Cortex of kidney (tissue), 1 donor: ENCODE data around the gene LYPD1.

Source experiments
- DNase-seq: peaks from one replicate; lab custom pipeline; 2025; lab: John Stamatoyannopoulos, UW

Gene LYPD1

GRCh38 chr2:132632000-132632649 is 37.9 kb downstream of the LYPD1 start:
- DNase-seq, result no peak

GRCh38 chr2:132627536-132627935 is 42.5 kb downstream of the LYPD1 start:
- DNase-seq, result no peak

GRCh38 chr2:132623096-132623839 is 46.7 kb downstream of the LYPD1 start:
- DNase-seq, result no peak

GRCh38 chr2:132621131-132621875 is 48.7 kb downstream of the LYPD1 start:
- DNase-seq, result no peak

GRCh38 chr2:132620115-132620514 is 49.9 kb downstream of the LYPD1 start:
- no peak for DNase-seq

DNA sequence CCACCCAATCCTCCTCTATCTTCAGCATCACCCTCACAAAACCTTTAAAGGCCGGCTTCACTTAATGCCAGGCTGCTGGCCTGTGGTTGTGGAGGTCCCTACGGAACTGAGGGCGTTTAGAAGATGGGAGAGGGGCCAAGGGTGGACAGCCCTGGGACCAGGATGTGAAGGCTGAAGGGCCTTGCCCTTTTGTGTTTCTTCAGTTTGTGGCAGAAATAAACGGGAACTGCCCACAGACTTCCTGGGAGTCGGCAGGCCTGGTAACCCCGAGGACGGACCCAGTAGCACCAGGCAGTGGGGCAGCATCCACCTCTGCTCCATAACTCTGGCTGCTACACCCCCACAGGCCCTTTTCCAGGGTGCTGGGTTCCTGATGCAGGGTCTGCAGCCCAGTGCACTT is 51.3 kb downstream of the LYPD1 start:
- no peak for DNase-seq

DNA sequence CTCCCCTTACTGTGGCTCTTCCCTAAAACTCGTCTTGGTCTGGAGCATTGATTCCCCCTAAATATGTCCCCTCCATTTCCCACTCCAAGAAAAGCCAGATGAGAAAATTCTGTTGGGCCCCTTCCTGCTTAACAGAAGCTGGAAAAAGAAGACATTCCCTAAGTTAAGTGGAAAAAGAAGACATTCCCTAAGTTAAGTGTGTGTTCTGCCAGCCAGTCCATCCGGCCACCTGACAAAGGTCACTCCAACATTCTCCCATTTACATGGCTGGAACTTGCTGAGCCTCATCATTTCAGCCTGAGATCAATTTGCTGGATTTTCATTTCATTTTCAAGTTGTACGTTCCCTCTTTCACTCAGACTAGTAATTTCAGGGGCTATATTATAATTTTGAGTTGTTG is 52.0 kb downstream of the LYPD1 start:
- no peak for DNase-seq

GRCh38 chr2:132615329-132616085 is 54.5 kb downstream of the LYPD1 start:
- no peak for DNase-seq

DNA sequence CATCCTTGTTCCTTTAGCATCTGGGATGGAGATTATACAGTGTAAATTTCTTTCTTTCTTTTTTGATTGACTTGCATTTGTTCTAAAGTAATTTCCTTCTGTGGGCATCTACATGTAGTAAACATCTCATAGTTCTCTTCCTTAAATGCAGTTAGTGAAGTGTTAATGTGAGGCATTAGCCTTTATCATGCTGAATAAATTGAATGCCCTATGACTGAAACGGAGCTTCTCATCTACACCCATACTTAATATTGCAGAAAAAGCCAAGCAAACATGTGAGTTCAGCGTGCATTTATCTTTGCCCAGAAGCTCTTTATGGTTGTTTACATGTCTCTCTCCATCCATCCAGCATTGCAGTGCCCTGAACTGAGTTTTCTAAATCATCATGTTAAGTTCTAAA is 58.3 kb downstream of the LYPD1 start:
- DNase-seq, result no peak

DNA sequence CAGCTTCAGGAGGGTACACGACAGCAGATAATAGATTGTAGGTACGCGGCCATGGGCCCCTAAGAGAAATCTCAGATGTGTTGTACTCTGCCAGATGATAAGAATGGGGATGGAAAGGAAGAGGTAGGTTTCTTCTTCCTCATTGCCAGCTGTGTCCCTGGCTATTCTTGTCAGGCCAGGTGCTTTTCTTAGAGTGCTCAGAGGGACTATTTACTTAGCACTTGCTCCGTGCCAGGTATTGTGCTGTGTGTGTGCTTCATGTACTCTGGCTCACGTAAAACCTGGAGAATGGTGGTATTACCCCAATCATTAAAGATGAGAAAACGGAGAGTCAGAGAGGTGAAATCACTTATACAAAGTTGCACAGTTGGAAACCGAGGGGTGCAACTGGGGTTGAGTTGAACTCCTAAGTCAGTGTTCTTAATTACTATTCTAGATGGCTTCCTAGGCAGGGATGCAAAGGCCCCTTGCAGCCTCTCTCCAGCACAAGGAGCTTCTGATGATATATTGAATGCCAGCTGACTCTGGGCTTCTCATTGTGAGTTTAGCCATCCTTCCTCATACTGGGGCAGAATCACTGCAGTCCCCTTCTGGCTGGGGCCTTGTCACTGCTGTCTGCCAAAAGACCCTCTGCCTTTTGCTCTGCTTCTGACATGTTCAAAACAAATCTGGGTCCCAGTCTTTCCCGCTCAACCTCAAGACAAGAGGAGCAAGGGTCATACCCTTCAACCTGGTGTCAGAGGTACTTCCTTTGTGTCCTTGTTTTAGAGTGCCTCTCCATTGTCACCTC is 60.7 kb downstream of the LYPD1 start:
- DNase-seq, result no peak

DNA sequence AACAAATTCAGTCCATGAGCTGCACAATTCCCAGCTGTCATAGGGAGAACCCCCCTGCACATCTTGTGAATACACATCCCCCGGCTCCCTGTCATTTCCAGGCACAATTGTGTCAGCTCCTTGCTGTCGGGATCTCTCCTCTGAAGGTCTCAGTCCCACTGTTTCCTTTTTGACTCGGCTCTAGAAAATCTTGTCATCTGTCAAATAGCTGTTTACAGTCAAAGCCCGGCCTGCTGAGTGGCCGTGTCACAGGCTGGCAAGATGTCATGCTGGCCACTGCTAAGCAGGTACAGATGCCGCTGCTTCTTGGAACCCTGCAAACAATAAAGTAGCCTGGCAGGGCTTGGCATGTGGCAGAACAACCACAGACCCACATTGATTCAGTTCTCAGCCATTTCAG is 61.7 kb downstream of the LYPD1 start:
- DNase-seq, result no peak

- no peak for DNase-seq
Measured at GRCh38 chr2:132607426-132608090, 62.4 kb downstream of the LYPD1 start.

DNA sequence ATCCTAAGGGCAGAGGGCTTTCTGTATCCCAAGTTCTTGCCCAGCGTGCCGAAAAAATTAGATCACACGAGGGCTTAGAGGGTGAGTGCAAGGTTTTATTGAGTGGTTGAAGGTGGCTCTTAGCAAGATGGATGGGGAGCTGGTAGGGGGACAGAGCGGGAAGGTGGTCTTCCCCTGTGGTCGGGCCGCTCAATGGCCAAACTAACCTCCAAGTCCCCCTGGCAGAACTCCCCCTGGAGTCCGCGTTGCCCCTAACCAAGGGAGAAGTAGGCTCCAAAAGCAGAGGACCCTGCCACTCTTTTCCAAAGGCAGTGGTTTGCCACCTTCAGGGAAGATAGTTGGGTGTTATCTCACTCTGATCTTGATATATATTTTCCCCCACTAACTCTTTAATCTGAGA is 63.4 kb downstream of the LYPD1 start:
- no peak for DNase-seq

DNA sequence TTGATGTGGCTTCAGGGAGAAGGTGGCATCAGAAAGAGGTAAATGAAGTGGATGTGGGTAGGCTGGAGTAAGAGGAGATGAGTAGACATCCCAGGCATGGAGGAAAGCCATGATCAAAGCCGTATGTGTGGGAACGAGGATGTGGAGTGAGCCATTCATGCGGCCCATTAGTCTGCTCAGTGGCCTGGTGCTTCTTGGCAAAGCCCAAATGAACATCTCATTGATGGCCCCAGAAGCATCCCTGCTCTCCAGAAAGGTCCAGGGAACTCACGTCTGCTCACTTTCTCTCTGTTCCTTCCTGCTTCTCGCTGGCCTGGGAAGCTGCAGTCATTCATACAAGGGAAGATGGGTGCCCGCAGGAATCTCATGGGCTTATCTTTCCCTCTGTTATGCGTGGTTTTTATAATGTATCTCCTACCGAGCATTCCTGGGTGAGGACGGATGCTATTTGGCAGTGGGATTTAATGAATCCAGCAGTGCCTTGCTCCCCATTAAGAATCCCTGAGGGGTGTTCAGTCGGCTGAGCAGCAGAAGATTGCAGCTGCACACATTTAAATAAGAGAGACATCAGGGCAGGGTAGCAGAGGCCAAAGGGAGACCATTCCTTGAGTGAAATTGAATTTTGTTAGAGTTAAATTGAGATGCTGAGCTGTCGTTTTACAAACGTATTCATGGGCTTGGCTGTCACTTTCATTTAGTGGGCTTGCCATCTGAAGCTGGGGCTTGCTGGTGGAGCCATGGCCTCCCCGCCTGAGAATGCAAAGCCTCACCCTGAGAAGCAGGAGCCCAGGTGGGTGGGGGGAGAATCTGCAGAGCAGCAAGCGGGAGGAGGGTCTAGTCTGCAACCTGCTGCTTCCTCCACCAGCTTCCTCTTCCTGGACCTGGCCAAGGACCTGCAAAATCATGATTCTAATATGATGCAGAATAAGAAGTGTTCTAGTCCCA is 64.5 kb downstream of the LYPD1 start:
- no peak for DNase-seq

DNA sequence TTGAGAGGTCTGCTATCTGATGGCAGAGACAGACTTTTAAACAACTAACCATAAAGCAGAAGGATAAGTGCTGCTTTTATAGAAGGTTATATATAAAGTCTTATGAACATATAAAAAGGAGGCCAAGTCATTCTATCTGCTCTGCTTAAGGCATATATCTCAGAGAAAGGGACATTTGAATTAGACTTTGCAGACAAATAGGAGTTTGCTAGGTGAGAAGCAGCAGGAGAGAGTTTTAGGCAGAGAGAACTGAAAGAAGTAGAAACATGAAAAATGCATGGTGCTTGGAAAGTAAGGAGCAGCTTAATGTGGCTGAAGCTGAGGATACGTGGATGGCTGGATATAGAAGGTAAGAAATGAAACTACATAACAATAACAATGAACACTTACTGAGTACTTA is 65.4 kb downstream of the LYPD1 start:
- no peak for DNase-seq

DNA sequence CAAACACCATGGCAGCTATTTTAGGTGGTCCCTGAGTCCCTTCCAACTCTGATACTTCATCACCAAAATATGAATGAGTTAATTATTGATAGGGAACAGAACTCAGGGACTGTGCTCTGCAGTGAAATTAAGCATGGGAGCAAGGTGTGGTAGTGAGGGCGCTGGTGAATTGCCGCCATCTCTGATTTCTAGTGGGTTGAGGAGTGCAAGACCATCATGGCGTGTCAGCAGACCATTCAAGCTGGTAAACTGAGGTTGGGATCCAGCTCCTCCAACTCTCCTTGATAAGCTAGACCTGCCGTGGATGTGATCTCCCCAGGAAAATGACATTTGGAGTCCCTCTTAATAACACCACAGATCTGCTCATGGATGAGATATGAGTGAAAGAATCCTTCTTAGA is 70.4 kb downstream of the LYPD1 start:
- no peak for DNase-seq

DNA sequence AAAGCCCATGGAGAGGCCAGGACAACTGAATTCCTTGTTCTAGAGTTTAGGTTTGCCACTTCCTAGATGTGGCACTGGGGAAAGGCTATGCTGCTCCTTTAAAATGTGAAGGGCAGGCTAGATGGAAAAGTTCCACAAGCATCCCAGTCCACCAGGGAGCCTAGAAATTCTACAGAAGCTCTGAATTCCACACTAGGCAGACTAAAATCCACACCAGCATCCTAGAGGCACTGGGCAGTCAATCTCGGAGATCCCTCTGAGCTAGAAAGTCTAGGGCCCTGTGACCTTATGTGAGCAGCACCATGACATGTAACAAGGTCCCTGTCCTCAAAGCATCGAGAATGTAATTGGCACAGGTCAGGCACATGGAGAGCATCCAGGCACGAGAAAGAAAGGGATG is 71.5 kb downstream of the LYPD1 start:
- DNase-seq, result no peak

DNA sequence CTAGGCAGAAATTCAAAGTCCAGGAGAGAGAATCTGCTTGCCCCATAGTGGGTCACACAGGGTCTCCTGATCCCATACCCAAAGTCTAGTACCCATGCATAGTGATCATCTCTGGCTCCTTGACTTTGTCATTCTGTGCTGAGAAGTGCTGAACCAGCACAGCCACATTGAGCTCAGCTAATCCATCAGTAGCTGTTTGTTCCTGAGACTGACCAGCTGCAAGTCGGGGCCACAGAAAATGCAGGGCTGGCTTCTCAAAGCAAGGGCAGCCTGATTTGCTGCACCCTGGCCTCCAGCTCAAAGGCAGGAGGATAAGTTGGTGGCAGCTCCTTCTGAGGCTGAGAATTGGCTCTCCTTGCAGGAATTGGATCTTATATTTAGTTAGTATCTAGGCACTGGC is 72.2 kb downstream of the LYPD1 start:
- DNase-seq, result no peak

DNA sequence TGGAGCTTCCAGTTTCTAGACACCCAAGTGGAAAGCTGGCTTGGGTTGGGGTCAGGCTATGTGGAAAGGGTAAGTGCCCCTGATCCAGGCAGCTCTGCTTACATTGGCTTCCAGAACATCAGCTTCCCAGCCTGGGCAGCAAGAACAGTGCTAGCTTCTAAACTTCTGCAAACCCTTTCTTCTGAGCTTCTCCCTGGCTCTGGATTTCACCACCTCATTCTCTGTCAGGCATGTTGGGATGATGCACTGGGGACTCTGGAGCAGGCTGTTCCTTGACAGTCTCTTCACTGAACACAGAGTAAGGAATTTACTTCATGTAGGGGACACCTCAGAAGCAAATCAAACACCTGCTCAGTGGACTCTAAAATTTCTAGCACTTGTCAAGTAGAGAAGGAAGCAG is 72.8 kb downstream of the LYPD1 start:
- DNase-seq, result no peak

GRCh38 chr2:132595693-132596092 is 74.3 kb downstream of the LYPD1 start:
- DNase-seq, result no peak
